HFF-Myc (cell line): ENCODE measurements around the gene RAB40C.

ENCODE experiments used
- DNase-seq: peaks from one replicate; pipeline ENCODE4 v3.0.0-alpha.2; 2011; ENCODE audit warnings: low read depth; ENCODE audit errors: extremely low read depth
- H3K4me3 ChIP-seq: replicated peaks from 2 replicates; pipeline ENCODE4 v1.5.1; 2011; ENCODE audit warnings: low read depth, mild to moderate bottlenecking, control low read depth, low read length
- TF ChIP-seq, protein P1 (sequence below): IDR thresholded peaks from 2 replicates; pipeline ENCODE4 v1.5.1; 2012; ENCODE audit warnings: mild to moderate bottlenecking, low read depth, low read length, control low read depth; ENCODE audit errors: missing control alignments

RAB40C gene

DNA sequence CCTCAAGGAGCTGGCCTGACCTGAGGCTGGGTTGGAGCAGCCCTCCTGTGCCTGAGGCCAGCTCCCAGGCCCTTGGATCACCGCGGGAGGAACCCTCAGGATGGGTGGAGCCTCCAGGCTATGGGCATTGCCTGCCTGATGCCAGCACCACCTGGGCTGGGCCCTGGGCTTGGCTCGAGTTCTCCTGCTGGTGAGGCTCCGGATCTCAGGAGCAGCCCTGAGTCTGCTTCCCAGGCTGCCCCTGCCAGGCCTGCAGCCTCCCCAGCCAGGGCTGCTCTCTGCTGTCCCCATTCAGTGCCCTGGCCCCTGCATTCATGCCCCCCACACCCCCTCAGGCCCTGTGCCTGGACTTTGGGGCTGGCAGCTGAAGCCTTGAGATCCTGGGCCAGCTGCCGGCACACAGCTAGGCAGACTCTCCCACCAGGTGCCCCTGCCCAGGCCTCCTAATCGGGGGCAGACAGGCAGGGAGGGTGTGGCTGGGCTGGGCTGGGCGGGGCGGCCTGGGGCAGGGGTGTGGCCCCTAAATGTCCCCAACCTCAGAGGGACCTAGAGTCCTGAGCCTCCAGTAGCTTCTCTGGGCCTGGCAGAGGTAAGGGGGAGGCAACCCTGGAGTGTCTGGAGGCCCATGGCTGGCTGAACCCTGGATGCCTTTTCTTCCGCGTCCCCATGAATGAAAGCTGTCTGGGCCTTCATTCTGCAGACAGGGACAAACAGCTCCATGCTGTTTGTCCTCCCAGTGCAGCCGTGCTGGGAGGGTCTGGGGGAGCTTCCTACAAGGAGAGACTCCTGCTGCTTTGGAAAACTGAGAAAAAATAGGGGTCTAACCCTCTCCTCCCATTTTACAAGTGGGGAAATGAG lies 21.2 kb upstream of the RAB40C start:
- TF ChIP-seq, protein P1, sequence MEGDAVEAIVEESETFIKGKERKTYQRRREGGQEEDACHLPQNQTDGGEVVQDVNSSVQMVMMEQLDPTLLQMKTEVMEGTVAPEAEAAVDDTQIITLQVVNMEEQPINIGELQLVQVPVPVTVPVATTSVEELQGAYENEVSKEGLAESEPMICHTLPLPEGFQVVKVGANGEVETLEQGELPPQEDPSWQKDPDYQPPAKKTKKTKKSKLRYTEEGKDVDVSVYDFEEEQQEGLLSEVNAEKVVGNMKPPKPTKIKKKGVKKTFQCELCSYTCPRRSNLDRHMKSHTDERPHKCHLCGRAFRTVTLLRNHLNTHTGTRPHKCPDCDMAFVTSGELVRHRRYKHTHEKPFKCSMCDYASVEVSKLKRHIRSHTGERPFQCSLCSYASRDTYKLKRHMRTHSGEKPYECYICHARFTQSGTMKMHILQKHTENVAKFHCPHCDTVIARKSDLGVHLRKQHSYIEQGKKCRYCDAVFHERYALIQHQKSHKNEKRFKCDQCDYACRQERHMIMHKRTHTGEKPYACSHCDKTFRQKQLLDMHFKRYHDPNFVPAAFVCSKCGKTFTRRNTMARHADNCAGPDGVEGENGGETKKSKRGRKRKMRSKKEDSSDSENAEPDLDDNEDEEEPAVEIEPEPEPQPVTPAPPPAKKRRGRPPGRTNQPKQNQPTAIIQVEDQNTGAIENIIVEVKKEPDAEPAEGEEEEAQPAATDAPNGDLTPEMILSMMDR = no peak
- DNase-seq = no peak
- H3K4me3 ChIP-seq = peak overlapping the region; percentile 83

DNA sequence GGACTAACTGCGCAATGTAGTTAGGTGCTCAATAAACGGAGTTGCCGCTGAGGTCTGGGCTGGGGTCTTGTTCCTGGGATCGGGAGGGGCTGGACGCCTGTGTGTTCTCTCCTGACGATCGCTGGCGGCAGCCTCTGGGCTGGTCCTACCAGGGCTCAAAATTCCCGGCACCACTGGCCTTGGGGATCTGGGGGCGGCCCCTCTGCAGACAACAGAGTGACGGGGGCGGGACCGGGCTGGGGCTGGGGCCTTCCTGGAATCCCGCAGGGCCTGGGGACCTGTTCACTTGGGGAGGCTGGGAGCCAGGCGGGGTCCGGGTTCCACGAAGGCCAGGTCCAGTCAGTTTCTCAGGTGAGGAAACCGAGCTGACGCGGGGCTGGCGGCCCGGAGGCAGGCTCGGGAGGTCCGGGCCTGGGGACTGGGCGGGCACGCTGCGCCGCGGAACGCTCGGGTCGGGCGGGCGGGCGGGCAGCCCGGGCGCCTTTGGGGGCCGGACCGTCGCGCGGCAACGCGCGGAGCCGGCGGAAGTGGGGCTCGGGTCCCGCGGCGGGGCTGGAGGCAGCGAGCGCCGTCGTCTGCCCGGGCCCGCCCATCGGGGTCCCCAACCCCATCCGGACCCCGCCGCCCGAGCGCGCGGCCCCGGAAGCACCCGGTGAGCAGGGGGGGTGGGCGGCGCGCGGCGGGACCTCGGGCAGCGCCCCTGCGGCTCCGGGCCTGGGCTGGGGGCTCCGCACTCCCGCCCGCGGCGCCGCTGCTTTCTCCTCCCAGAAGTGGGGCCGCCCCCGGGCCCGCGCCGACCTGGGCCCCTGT lies 20.2 kb upstream of the RAB40C start, which contains the start of gene PIGQ:
Gene PIGQ, plus strand, starts transcription at position 524 of the 810 bp plus-strand sequence. CDS start 4,107 bp downstream, outside the sequence.
- TF ChIP-seq, protein P1 = no peak
- peak within 1 kb of the TSS; percentile 83 for H3K4me3 ChIP-seq
- DNase-seq = no peak

DNA sequence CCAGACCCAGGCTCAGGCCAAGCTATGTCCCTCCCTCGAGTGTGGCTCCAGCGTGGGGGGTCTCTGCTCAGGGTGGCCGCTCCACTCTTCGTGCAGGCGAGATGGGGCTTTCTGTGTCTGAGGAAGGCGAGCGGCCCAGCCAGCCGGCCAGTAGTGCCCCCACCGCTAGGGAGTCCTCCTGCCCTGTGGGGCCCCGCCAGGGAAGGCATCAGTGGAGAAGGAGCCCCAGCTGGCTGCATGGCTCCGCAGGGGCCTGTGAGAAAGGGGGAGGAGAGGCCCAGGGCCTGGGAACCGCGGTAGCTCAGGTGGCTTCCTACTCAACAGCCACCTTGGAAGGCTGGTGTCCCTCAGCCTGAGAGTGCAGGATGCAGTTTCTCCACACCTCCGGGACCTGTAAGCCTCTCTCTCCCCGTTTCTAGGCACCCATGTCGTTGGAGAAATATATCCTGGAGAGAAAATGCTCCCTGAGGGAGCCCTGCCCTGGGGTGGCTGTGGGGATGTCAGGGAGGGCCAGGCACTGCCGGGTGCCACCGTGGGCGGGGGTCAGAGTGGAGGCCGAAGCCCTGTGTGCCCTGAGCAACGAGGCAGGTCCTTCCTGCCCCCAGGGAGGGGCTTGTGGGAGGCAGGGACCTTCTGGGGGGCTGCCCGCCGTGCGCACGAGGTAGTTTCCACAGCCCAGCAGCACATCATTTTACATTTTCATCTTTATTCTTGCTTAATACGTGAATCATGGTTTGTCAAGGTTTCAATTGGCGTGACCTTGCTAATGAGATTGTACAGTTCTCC lies 16.8 kb upstream of the RAB40C start:
- TF ChIP-seq, protein P1 = no peak
- no peak overlapping the region for H3K4me3 ChIP-seq
- no peak for DNase-seq

DNA sequence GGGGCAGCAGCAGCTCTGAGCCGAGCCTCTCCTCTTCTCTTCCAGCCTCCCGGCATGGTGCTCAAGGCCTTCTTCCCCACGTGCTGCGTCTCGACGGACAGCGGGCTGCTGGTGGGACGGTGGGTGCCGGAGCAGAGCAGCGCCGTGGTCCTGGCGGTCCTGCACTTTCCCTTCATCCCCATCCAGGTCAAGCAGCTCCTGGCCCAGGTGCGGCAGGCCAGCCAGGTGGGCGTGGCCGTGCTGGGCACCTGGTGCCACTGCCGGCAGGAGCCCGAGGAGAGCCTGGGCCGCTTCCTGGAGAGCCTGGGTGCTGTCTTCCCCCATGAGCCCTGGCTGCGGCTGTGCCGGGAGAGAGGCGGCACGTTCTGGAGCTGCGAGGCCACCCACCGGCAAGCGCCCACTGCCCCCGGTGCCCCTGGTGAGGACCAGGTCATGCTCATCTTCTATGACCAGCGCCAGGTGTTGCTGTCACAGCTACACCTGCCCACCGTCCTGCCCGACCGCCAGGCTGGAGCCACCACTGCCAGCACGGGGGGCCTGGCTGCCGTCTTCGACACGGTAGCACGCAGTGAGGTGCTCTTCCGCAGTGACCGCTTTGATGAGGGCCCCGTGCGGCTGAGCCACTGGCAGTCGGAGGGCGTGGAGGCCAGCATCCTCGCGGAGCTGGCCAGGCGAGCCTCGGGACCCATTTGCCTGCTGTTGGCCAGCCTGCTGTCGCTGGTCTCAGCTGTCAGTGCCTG lies 15.7 kb upstream of the RAB40C start:
- TF ChIP-seq, protein P1 = no peak
- H3K4me3 ChIP-seq = no peak overlapping the region
- no peak for DNase-seq

DNA sequence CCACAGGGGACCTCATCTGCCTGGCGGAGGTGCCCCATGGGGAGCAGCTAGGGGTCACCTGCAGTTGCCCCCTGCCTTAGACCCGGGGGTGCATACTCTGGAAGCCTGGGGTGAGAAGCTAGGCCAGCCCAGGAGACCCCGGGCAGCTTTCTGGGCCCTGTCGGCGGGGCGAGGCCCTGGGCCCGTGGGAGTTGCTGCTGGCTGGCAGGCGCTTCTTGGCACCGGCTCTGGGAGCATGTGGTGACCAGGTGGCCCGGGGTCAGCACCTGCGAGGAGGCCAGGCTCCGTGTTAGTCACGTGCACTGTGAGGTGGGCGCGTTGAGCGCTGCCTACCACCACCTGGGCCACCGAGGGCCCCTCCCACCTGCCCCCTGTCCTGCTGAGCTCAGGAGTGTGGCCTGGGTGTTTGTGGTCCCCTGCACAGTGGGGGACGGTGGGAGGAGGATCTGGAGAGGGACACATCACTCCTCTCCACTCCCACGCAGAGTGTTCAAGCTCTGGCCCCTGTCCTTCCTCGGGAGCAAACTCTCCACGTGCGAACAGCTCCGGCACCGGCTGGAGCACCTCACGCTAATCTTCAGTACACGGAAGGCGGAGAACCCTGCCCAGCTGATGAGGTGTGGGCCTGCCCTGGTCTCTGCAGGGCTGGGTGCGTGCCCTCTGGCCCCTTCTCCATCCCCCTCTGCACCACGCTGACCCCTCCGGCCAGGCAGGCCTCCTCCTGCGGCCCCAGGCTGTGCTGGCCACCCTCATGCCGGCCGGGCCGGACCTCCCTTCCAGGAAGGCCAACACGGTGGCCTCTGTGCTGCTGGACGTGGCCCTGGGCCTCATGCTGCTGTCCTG lies 14.3 kb upstream of the RAB40C start:
- no peak overlapping the region for H3K4me3 ChIP-seq
- TF ChIP-seq, protein P1 = no peak
- no peak for DNase-seq
